HCT116 (cell line): ENCODE measurements around the gene ALK.

Experiments
- ELF1 ChIP-seq: IDR thresholded peaks from 2 replicates; pipeline ENCODE4 v1.6.1; 2012; ENCODE audit warnings: low read depth, borderline replicate concordance
- SIN3A ChIP-seq: IDR thresholded peaks from 2 replicates; pipeline ENCODE4 v1.6.1; 2012; ENCODE audit warnings: low read depth
- TF ChIP-seq, protein P1 (sequence below), 3 experiments: fragments of 200-600 bp in 1 of 3; sonication (generic) in 1 of 3; IDR thresholded peaks in 2 of 3; conservative IDR thresholded peaks in 1 of 3; 2 replicates each; pipeline ENCODE4 v1.5.1; 2012 to 2017; ENCODE audit warnings: low read depth in 2 of 3, low read length in 2 of 3, antibody characterized with exemption in 1 of 3, borderline replicate concordance in 1 of 3, control low read depth in 1 of 3, mild to moderate bottlenecking in 1 of 3, mixed read lengths in 1 of 3, mixed run types in 1 of 3, moderate library complexity in 1 of 3; ENCODE audit not compliant: insufficient read depth in 1 of 3

DNA sequence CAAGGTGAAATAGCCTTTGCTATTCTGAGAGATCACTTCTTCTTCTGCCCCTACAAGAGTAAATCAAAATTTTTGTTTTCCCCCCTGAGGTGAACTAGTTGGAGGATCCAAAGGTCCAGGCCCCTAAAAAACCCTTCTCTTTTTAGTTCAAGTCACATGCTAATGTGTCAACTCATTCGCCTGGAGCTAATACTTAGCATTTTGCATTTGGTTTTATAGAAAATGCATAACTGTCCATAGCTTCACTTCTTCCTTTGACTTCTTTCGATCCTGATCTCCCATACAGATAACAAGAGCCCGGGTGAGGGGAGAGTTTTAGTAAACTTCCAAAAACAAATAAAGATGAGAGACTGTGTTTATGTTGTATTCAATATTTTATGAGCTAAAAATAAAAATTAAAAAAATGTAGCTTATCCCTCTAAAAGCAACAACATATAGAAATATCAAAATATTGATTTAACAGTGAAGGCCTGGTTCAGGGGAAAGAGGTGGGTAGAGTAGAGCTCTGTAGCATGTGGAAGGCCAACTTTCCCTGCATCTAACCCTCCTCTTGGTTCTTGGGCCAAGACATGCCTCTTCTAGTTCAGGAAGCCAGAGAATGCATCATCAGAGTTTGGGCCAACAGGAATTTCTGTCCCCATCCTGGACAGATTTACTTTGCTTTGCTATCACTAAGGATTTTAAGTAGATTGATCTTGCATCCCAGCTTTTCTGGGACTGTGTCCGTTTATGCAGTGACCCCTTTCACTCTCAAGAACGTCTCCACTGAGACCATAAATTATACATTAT, 333.8 kb downstream of the ALK start:
- no peak for TF ChIP-seq SIN3A
- no peak for TF ChIP-seq ELF1
- TF ChIP-seq, protein P1, sequence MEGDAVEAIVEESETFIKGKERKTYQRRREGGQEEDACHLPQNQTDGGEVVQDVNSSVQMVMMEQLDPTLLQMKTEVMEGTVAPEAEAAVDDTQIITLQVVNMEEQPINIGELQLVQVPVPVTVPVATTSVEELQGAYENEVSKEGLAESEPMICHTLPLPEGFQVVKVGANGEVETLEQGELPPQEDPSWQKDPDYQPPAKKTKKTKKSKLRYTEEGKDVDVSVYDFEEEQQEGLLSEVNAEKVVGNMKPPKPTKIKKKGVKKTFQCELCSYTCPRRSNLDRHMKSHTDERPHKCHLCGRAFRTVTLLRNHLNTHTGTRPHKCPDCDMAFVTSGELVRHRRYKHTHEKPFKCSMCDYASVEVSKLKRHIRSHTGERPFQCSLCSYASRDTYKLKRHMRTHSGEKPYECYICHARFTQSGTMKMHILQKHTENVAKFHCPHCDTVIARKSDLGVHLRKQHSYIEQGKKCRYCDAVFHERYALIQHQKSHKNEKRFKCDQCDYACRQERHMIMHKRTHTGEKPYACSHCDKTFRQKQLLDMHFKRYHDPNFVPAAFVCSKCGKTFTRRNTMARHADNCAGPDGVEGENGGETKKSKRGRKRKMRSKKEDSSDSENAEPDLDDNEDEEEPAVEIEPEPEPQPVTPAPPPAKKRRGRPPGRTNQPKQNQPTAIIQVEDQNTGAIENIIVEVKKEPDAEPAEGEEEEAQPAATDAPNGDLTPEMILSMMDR (IDR thresholded peaks at IDR 0.05 in 2 of 3, conservative IDR thresholded peaks at IDR 0.05 in 1 of 3; ENCODE audit: borderline replicate concordance in 1 of 3, insufficient read depth in 1 of 3, low read depth in 2 of 3, low read length in 2 of 3), result no peak
